IMR-90 (cell line): Measurements from ENCODE around the gene USO1. TPM values are rescaled to one million over a fixed set of nuclear protein-coding genes. Genes with fewer than 3 reads are reported as not detected.

Experiments used
- ATAC-seq: fragments of 200-7000 bp; cut with Tn5 transposase; 2 replicates; pipeline ENCODE4 v1.9.1; 2020; ENCODE audit warnings: low read depth, mild to moderate bottlenecking, moderate library complexity
- BruUV-seq: library from RNA; stranded (reverse); fragments of 400-500 nt; replicated peaks from 2 replicates; lab custom pipeline; 2021; lab: Mats Ljungman, UMichigan
- CTCF ChIA-PET: fragments of 300-600 bp; formaldehyde crosslinking; extraction: SDS; loops from one replicate; lab custom pipeline; 2021; ENCODE audit warnings: antibody characterized with exemption; lab: Yijun Ruan, JAX
- POLR2A ChIA-PET: fragments of 300-600 bp; sonication (Branson Sonifier 250); formaldehyde crosslinking; loops from one replicate; lab custom pipeline; 2022; ENCODE audit warnings: antibody characterized with exemption; ENCODE audit not compliant: unreplicated experiment; lab: Charles Lee
- DNase-seq: peaks from one replicate; pipeline ENCODE4 v3.0.0; 2013
- H2AFZ ChIP-seq: replicated peaks from 2 replicates; pipeline ENCODE3; 2013; ENCODE audit warnings: low read length, mild to moderate bottlenecking; ENCODE audit not compliant: poor library complexity
- H2AK5ac ChIP-seq: 2 replicates; pipeline ENCODE4 v1.6.1; 2013; ENCODE audit warnings: low read depth, low read length, inconsistent platforms
- H2AK9ac ChIP-seq: replicated peaks from 2 replicates; pipeline ENCODE3; 2013; ENCODE audit warnings: mild to moderate bottlenecking, low read depth, low read length, moderate library complexity; ENCODE audit not compliant: poor library complexity
- H2BK120ac ChIP-seq: 2 replicates; pipeline ENCODE4 v1.6.1; 2013; ENCODE audit warnings: low read depth, low read length, inconsistent platforms
- H2BK15ac ChIP-seq: 3 replicates; pipeline ENCODE4 v1.6.1; 2013; ENCODE audit warnings: low read depth, low read length, inconsistent platforms
- H2BK20ac ChIP-seq: 2 replicates; pipeline ENCODE4 v1.6.1; 2013; ENCODE audit warnings: low read depth, mild to moderate bottlenecking, inconsistent platforms, low read length, moderate library complexity
- H2BK5ac ChIP-seq: 2 replicates; pipeline ENCODE4 v1.6.1; 2013; ENCODE audit warnings: mild to moderate bottlenecking, low read depth, low read length, inconsistent platforms; ENCODE audit not compliant: poor library complexity, severe bottlenecking
- H3K14ac ChIP-seq: replicated peaks from 2 replicates; pipeline ENCODE4 v1.6.1; 2013; ENCODE audit warnings: low read depth, low read length, inconsistent platforms
- H3K18ac ChIP-seq: 2 replicates; pipeline ENCODE4 v1.6.1; 2013; ENCODE audit warnings: low read depth, low read length, control low read depth
- H3K23ac ChIP-seq: 2 replicates; pipeline ENCODE4 v1.6.1; 2013; ENCODE audit warnings: low read depth, low read length, inconsistent platforms
- H3K27ac ChIP-seq: 2 replicates; pipeline ENCODE4 v1.5.1; 2013; ENCODE audit warnings: mild to moderate bottlenecking, control low read depth, low read length; ENCODE audit not compliant: insufficient read depth
- H3K27me3 ChIP-seq: 2 replicates; pipeline ENCODE4 v1.6.1; 2013; ENCODE audit warnings: low read length; ENCODE audit not compliant: control insufficient read depth, insufficient read depth
- H3K36me3 ChIP-seq: 2 replicates; pipeline ENCODE4 v1.6.1; 2013; ENCODE audit warnings: low read length, mixed read lengths; ENCODE audit not compliant: control insufficient read depth, insufficient read depth
- H3K4ac ChIP-seq: 2 replicates; pipeline ENCODE4 v1.6.1; 2013; ENCODE audit warnings: low read depth, low read length, inconsistent platforms
- H3K4me1 ChIP-seq: 2 replicates; pipeline ENCODE4 v1.6.1; 2013; ENCODE audit warnings: low read length, mixed read lengths; ENCODE audit not compliant: control insufficient read depth, insufficient read depth
- H3K4me2 ChIP-seq: 2 replicates; pipeline ENCODE4 v1.6.1; 2013; ENCODE audit warnings: low read depth, mild to moderate bottlenecking, control low read depth, low read length, moderate library complexity
- H3K4me3 ChIP-seq: 2 replicates; pipeline ENCODE4 v1.5.1; 2013; ENCODE audit warnings: low read depth, mild to moderate bottlenecking, control low read depth, low read length, moderate library complexity; ENCODE audit not compliant: insufficient read depth
- H3K56ac ChIP-seq: 2 replicates; pipeline ENCODE4 v1.6.1; 2013; ENCODE audit warnings: low read length, inconsistent platforms; ENCODE audit not compliant: insufficient read depth; ENCODE audit errors: extremely low read depth
- H3K79me1 ChIP-seq, 2 experiments: 2 replicates each; pipeline ENCODE4 v1.6.1; 2013; ENCODE audit warnings: low read length in 2 of 2, inconsistent platforms in 1 of 2, low read depth in 1 of 2
- H3K9ac ChIP-seq: 2 replicates; pipeline ENCODE4 v1.6.1; 2013; ENCODE audit warnings: low read depth, low read length, control low read depth
- H3K9me1 ChIP-seq: 2 replicates; pipeline ENCODE4 v1.6.1; 2013; ENCODE audit warnings: low read length, inconsistent platforms; ENCODE audit not compliant: insufficient read depth
- H3K9me3 ChIP-seq: 2 replicates; pipeline ENCODE4 v1.6.1; 2013; ENCODE audit warnings: low read length; ENCODE audit not compliant: control insufficient read depth, insufficient read depth
- H4K20me1 ChIP-seq: 2 replicates; pipeline ENCODE4 v1.6.1; 2013; ENCODE audit warnings: low read length, inconsistent platforms; ENCODE audit not compliant: insufficient read depth
- H4K5ac ChIP-seq: 2 replicates; pipeline ENCODE4 v1.6.1; 2013; ENCODE audit warnings: mild to moderate bottlenecking, low read depth, low read length, control low read depth
- H4K8ac ChIP-seq, 2 experiments: 2 replicates each; pipeline ENCODE4 v1.6.1; 2013; ENCODE audit warnings: low read depth in 2 of 2, low read length in 2 of 2, control low read depth in 1 of 2, inconsistent platforms in 1 of 2
- H4K91ac ChIP-seq: 2 replicates; pipeline ENCODE4 v1.6.1; 2013; ENCODE audit warnings: low read depth, low read length, inconsistent platforms; ENCODE audit not compliant: insufficient read depth
- BHLHE40 ChIP-seq: fragments of 150-350 bp; IDR thresholded peaks from 2 replicates; pipeline ENCODE4 v1.6.1; 2016; ENCODE audit warnings: mild to moderate bottlenecking, low read depth, low read length
- CEBPB ChIP-seq: IDR thresholded peaks from 2 replicates; pipeline ENCODE4 v1.6.1; 2012; ENCODE audit warnings: low read depth, low read length, improper control_type of control experiment
- CHD1 ChIP-seq: IDR thresholded peaks from 2 replicates; pipeline ENCODE4 v1.6.1; 2012; ENCODE audit warnings: low read depth, low read length, improper control_type of control experiment
- CTCF ChIP-seq: conservative IDR thresholded peaks from 2 replicates; pipeline ENCODE4 v1.5.1; 2012; ENCODE audit warnings: mild to moderate bottlenecking, low read depth, low read length, improper control_type of control experiment
- FOS ChIP-seq: fragments of 150-350 bp; IDR thresholded peaks from 2 replicates; pipeline ENCODE4 v1.6.1; 2016; ENCODE audit warnings: low read depth, low read length
- MAFK ChIP-seq: IDR thresholded peaks from 2 replicates; pipeline ENCODE4 v1.6.1; 2012; ENCODE audit warnings: low read depth, low read length, improper control_type of control experiment
- MAZ ChIP-seq: IDR thresholded peaks from 2 replicates; pipeline ENCODE4 v1.6.1; 2012; ENCODE audit warnings: low read depth, mild to moderate bottlenecking, low read length, improper control_type of control experiment, moderate library complexity, borderline replicate concordance
- MXI1 ChIP-seq: IDR thresholded peaks from 2 replicates; pipeline ENCODE4 v1.6.1; 2012; ENCODE audit warnings: low read depth, mild to moderate bottlenecking, low read length, moderate library complexity, borderline replicate concordance
- NFE2L2 ChIP-seq: fragments of 150-350 bp; IDR thresholded peaks from 2 replicates; pipeline ENCODE4 v1.6.1; 2016; ENCODE audit warnings: low read depth, mild to moderate bottlenecking, low read length
- POLR2A ChIP-seq: IDR thresholded peaks from 2 replicates; pipeline ENCODE4 v1.6.1; 2012; ENCODE audit warnings: mild to moderate bottlenecking, low read depth, low read length
- RAD21 ChIP-seq: IDR thresholded peaks from 2 replicates; pipeline ENCODE4 v1.6.1; 2012; ENCODE audit warnings: low read length, improper control_type of control experiment
- RCOR1 ChIP-seq: IDR thresholded peaks from 2 replicates; pipeline ENCODE4 v1.6.1; 2012; ENCODE audit warnings: mild to moderate bottlenecking, low read length, improper control_type of control experiment; ENCODE audit not compliant: insufficient replicate concordance
- RFX5 ChIP-seq: IDR thresholded peaks from 2 replicates; pipeline ENCODE4 v1.8.0; 2012; ENCODE audit warnings: low read depth, mild to moderate bottlenecking, low read length, moderate library complexity
- SMC3 ChIP-seq: fragments of 150-350 bp; IDR thresholded peaks from 2 replicates; pipeline ENCODE4 v1.6.1; 2016; ENCODE audit warnings: low read depth, mild to moderate bottlenecking, antibody characterized with exemption, low read length, moderate library complexity
- USF2 ChIP-seq: fragments of 150-350 bp; IDR thresholded peaks from 2 replicates; pipeline ENCODE4 v1.6.1; 2017; ENCODE audit warnings: mild to moderate bottlenecking, antibody characterized with exemption, low read length, low read depth
- WGBS, 2 experiments: methylation state at CpG; one replicate each; pipeline versions ENCODE4 v1.1.5 to v1.1.7; 2013; ENCODE audit warnings: missing lambda C conversion rate in 2 of 2; ENCODE audit not compliant: insufficient read length in 1 of 2; ENCODE audit errors: extremely low coverage in 2 of 2; 5-methylcytosine and 5-hydroxymethylcytosine counted together
- dilution Hi-C: fragments of 300-500 bp; cut with HindIII; formaldehyde crosslinking; loops from one replicate; pipeline ENCODE4 v1.14.3; 2018; ENCODE audit warnings: low sequenced_read_pairs; ENCODE audit not compliant: unreplicated experiment
- in situ Hi-C: fragments of 300-500 bp; cut with MboI; formaldehyde crosslinking; loops from 3 replicates; pipeline ENCODE4 v1.14.3; 2019; ENCODE audit warnings: low sequenced_read_pairs, inconsistent platforms, mixed read lengths
- intact Hi-C: fragments of 100-400 bp; cut with micrococcal nuclease; formaldehyde crosslinking; loops from 2 replicates; pipeline ENCODE4 v1.10.0; 2022
- polyA plus RNA-seq, 3 experiments: library from polyadenylated mRNA; depleted of rRNA; stranded (reverse); fragments of >200 nt; gene quantifications; 2 replicates each; pipeline ENCODE4 v1.2.3, GENCODE V29; 2012; ENCODE audit warnings: low replicate concordance in 1 of 3
- total RNA-seq: library from RNA; depleted of rRNA; stranded (reverse); fragments of >200 nt; gene quantifications from 2 replicates; pipeline ENCODE4 v1.2.3, GENCODE V29; 2012
- TF ChIP-seq, protein P1 (sequence below): fragments of 150-350 bp; IDR thresholded peaks from 2 replicates; pipeline ENCODE4 v1.6.1; 2016; ENCODE audit warnings: low read depth, mild to moderate bottlenecking, low read length, moderate library complexity, borderline replicate concordance

Gene USO1
- total and polyA plus RNA-seq, 2 of the 4 experiments (the other 2 are of a cell fraction) = 63.7 to 121 TPM

DNA sequence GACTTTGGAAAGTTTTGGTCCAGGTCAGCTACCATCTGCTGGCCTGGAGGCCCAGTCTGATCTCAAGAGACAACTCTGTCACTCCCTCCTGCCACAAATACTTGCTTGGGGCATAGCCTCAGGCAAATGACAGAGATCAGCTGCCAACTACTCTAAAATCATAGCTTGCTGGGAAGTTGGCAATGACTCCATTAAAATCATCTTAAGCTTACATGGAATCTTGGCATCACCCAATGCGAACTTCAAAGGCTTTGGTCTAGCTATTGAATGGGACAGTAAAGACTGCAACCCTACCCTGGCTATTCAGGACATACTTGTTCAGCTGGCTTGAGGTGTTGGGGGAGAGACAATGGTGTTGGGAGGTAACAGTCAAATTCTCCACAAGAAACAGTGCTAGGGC, 7.0 kb upstream of the USO1 start:
- H3K27ac ChIP-seq = no peak overlapping the region
- intact Hi-C loops = no loop called here
- no peak overlapping the region for H3K9ac ChIP-seq
- no TSS peak for BruUV-seq
- no CpG with 5 or more reads among the region's 1 CpG for WGBS, 2 experiments
- H3K23ac ChIP-seq = no peak overlapping the region
- H2AK5ac ChIP-seq = no peak overlapping the region
- ChIA-PET CTCF (no interaction called here), POLR2A (interaction anchor here (0.6 kb wide), 1 partner anchor 49 kb away, joined by 4 read pairs; no protein-coding TSS in a partner anchor)
- no peak overlapping the region for H3K56ac ChIP-seq
- H4K5ac ChIP-seq = no peak overlapping the region
- H4K91ac ChIP-seq = 0 out of 2 replicates have a peak overlapping the region, but pooled peaks have one; percentile 9
- TF ChIP-seq MXI1 (no peak), MAZ (no peak), USF2 (no peak), FOS (no peak), BHLHE40 (no peak), RFX5 (no peak), RAD21 (no peak), NFE2L2 (no peak), CHD1 (no peak), CTCF (no peak), SMC3 (no peak), MAFK (no peak), RCOR1 (no peak), POLR2A (no peak), CEBPB (no peak)
- TF ChIP-seq, protein P1, sequence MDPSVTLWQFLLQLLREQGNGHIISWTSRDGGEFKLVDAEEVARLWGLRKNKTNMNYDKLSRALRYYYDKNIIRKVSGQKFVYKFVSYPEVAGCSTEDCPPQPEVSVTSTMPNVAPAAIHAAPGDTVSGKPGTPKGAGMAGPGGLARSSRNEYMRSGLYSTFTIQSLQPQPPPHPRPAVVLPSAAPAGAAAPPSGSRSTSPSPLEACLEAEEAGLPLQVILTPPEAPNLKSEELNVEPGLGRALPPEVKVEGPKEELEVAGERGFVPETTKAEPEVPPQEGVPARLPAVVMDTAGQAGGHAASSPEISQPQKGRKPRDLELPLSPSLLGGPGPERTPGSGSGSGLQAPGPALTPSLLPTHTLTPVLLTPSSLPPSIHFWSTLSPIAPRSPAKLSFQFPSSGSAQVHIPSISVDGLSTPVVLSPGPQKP = no peak
- no peaks in the 10 kb centered on the region for H3K27me3 ChIP-seq
- no peak overlapping the region for H3K14ac ChIP-seq
- H3K36me3 ChIP-seq = no peaks in the 10 kb centered on the region
- H2AFZ ChIP-seq = no peak overlapping the region
- H2BK15ac ChIP-seq = no peak overlapping the region; the same call in 2 of the 3 replicates
- in situ Hi-C loops = no loop called here
- no peaks in the 10 kb centered on the region for H3K9me3 ChIP-seq
- H2BK120ac ChIP-seq = no peak overlapping the region
- no peak overlapping the region for H3K4me2 ChIP-seq
- no peak overlapping the region for H3K18ac ChIP-seq
- no peak overlapping the region for H3K4ac ChIP-seq
- no peaks in the 10 kb centered on the region for H4K20me1 ChIP-seq
- dilution Hi-C loops = no loop called here
- peaks cover 6 to 38% of the 10 kb centered on the region in 2 experiments; a peak in 2 of 4 replicates for H3K79me1 ChIP-seq
- no peak overlapping the region for H4K8ac ChIP-seq
- H3K4me1 ChIP-seq = peaks cover 13% of the 10 kb centered on the region
- H2BK5ac ChIP-seq = no peak overlapping the region
- H2BK20ac ChIP-seq = no peak overlapping the region
- DNase-seq (no peak), ATAC-seq (no peak)
- no peak overlapping the region for H2AK9ac ChIP-seq
- H3K9me1 ChIP-seq = 0 out of 2 replicates have a peak, but pooled peaks cover 3% of the 10 kb centered on the region
- no peak overlapping the region for H3K4me3 ChIP-seq
